ENCODE data around the gene BMPR1A. TPM values are rescaled to one million over a fixed set of nuclear protein-coding genes. Genes with fewer than 3 reads are reported as not detected.
A peak's percentile ranks its signal among the peaks of the same experiment; 100 is the strongest.

Gene BMPR1A
- total RNA-seq (ENCODE audit: insufficient read depth, low replicate concordance) = 66.4 TPM

GRCh38 chr10:86756511-86757112, at the start of gene BMPR1A:
BMPR1A (plus strand) TSS chr10:86756619; CDS start chr10:86876019, 119,400 bp downstream.
- no peak for DNase-seq (ENCODE audit: low spot score)

DNA sequence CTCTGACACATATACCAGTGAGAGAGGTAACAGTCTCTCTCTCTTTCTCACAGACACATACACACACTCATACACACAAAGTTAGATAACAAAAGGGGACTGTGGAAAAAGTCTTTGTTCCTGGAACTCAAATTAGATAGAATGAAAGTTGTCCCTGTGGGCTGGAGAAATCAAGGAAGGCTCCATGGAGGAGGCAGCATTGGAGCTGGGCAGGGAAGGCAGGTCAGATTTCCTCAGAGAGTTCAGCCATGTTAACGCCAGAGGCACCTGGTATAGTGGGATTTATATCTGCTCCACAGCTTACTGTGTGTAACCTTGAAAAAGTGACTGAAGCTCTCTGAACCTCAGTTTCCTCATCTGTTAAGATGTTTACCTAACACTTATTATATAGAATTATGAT, 49.4 kb upstream of the BMPR1A start:
- no peak for DNase-seq (ENCODE audit: low spot score)

DNA sequence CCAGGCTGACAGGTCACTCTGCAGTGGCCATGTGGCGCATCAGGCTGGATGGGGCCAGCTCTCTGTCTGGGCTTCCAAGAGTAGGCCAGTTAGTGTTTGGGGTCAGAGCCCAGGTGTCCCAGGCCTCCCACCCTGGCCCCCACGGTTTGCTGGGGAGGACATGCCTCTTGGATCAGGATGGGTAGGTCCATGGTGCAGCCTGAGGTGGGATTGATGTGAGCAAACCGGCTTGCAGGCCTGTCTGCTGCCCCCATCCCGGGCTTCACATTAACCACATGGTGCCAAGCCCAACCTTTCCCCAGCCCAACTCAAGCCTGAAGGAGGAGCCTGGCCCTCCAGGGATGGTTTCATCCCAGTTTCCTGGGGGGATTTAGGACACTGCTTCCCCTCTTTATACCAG, 48.9 kb upstream of the BMPR1A start:
- DNase-seq (ENCODE audit: low spot score) = no peak

DNA sequence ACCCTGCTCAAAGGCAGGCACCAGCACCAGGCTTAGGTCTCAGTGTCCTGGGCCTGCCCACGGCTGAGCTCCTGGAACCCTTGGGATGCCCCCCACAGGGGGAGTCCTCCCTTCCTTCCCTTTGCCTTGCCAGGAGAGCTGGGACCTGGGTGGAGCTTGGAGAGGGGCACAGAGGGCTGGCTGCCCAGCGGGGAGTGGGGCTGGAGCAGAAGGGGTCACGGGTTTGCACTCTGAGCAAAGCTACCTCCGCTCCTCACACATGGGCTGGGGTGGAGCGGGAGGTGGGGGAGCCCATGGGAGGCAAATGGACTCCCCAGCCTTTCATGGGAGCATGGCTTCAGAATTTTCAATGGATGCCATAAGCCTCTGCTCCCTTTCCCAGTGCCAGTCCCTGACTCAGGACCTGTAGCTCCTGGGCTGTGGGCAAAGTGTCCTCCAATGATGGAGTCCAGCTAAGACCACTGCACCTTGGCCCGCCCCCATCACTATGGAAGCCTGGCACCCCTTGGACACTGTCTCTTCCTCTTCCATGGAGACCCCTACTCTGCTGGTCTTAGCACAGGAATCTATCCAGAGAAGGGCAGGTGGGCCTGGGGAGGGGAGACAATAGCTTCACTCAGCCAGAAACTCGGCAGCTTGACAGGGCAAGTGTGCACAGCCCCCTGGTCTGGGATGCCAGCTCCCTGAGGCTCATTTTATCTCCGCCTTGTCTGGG, 48.2 kb upstream of the BMPR1A start:
- no peak for DNase-seq (ENCODE audit: low spot score)

DNA sequence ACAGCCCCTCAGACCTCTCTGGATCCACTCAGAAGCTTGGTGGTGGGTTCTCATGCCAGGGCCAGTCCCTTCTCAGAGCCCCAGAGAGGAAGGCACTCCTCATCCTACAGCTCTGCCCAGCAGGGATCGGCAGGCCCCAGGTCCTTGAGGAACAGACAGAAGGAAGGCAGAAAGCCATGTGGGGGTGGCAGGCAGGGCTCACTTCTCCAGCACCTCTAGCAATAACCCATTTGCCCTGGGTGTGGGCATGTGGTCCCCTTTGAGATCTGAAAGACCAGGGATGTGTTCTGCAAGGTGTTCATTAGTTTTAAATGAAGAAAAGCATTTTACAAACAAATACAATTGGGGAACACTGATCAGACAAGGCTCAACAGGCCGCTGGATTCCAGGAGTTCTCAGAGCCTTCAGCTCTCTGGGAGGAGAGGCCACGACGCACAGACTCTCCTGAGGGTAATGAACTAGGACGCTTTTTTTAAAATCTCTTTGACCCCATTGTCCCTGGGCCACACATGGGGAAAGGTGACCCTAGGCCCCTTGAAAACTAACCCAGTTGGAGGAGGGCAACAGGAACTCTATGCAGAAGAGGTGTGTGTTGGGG, 47.5 kb upstream of the BMPR1A start:
- DNase-seq (ENCODE audit: low spot score) = no peak

DNA sequence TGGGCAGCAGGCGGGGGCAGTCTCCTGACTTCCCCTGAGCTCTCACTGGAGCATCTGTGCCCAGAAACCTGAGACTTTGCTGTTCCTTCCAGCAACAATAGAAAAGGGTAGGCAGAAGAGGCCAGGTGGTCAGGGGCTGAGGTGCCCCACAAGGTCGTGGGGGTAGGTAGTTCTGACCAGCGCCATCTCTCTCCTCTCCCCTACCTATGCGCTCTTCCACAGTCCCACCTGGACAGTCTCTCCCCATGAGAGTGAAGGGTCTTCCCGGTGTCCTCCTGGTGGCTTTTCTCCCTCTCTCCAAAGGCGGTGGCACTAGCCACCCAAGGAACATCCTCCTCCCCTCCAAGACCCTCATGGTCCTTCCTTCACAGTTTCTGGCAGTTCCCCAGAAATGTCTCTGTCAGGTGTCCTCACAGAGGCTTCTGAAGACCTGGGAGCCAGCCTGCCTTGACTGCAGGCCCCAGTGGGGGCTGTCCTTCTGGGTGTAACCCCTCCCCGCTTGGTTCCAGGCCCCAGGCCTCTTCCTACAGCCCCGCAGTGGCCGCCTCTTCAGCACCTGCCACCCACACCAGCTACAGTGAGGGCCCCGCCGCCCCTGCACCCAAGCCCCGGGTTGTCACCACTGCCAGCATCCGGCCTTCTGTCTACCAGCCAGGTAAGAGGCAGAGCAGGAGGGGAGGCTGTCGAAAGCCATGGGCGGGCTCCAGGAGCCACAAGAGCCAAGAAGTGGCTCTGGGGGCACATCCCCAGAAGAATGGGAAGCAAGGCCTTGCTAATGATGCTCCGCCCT, 46.8 kb upstream of the BMPR1A start:
- DNase-seq (ENCODE audit: low spot score) = no peak

DNA sequence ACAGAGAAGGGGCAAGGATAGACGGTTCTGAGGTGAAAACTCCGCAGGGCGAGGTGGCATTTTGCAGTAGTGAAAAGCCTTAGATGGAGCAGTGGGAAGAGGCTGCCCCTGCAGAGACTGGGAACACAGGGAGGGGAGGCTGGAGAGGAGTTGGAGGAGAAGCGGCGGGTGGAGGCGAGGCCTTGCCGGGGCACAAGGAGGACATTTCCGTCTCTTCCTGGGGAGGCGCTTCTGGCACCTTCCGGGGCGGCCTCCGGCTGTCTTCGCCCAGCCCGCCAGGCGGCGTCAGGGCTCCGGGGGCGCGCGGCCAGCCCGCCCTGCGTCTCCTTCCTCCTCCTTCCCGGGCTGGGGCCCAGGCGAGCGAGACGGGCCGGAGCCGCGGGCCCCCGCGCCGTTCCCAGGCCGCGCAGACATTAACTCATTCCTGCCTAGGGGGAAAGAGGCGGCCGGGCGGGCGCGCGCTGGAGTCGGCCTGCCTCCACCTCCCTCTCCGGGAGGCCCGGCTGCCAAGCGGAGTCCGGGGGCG, 45.4 kb upstream of the BMPR1A start:
- DNase-seq (ENCODE audit: low spot score) = peak; percentile 96

DNA sequence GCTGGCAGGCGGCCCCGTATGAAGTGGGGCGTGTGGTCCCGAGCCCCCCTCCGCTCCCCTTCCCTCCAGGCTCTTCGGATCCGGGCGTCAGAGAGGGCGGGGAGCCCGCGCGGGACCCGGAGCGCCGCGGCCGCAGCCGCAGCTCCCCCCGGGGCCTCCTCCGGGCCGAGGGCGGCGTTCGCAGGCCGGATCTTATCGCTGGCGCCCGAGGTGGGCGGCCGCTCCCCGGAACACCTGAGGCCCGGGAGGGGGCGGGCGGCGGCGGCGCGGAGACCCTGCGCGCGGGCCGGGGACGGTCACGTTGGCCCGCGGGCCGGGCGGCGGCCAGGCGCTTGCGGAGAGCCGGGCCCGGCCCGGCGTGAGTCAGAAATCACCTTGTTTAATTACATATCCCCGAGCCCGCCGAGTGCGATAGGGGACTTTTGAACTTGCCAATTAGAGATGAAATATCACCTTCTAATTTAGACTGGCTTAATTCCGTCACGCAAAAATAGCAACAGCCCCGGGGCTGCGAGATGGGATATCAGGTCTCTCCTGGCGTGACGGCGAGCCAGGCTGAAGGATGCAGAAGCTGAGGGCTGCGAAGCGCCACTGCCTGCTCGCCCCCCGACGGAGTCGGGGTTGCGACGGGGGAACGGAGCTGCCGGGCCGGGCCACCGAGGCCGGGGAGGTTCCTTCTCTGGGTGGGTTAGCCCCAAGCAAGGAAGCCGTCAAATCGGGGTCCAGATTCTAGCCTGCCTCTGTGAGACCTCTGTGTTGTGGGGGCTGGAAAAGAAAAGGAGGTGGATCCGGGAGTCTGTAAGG, 44.7 kb upstream of the BMPR1A start:
- peak; percentile 61 for DNase-seq (ENCODE audit: low spot score)

GRCh38 chr10:86712317-86712707, 44.1 kb upstream of the BMPR1A start:
- DNase-seq (ENCODE audit: low spot score) = no peak

- DNase-seq (ENCODE audit: low spot score) = peak; percentile 23
Measured at GRCh38 chr10:86715156-86715795, 41.1 kb upstream of the BMPR1A start.

DNA sequence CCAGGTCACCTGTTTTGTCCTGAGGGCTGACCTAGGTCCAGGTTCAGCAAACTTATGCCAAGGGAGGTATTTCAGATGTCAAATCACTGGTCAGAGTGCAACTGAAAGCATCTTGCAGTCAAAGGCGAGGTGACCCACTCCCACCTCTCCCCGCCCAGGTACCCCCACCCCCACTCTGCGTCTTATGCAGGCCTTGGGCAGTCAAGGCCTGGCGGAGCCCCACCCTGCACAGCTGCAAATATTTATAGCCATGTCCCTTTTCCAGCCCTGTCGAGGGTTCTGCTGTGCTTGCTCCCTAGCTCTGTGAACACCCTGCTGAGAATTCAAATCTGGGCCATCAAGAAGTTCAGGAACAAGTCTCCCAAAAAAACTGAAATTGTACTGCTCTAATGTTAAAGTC, 40.6 kb upstream of the BMPR1A start:
- DNase-seq (ENCODE audit: low spot score) = no peak

GRCh38 chr10:86716466-86716865, 40.0 kb upstream of the BMPR1A start:
- no peak for DNase-seq (ENCODE audit: low spot score)

DNA sequence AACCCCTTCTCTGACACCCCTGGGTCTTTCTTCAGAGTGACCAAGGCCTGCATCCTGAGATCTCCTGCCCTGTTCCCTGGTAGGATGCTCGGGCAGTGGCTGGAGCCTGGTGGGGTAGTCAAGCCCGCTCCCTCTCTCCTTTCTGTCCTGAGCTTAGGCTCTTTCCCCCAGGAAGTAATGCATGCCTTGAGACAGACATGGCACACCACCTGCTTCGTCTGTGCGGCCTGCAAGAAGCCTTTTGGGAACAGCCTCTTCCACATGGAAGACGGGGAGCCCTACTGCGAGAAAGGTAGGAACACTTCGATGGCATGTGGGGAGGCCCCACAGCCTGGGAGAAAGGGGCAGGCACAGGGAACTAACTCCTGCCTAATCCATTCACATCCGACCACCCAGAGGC, 37.9 kb upstream of the BMPR1A start:
- no peak for DNase-seq (ENCODE audit: low spot score)

DNA sequence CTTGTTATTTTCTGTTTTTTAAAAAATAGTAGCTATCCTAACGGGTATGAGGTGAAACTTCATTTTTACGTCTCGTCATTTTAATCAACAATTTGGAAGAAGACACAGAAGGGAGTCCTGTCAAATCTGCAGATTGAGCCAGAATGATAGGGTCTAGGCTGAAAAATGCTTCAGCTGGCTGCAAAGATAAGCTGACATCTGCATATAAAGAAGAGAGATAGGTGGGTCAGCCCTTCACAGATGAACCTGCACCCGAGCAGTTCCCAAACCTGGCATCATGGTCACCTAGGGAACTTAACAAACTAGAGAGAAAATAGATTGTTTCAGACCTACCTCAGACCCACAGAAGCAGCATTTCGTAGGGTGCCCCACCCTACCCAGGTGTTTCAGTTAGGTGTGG, 35.2 kb upstream of the BMPR1A start:
- no peak for DNase-seq (ENCODE audit: low spot score)

- DNase-seq (ENCODE audit: low spot score) = no peak
Measured at GRCh38 chr10:86723009-86723408, 33.4 kb upstream of the BMPR1A start.

- DNase-seq (ENCODE audit: low spot score) = no peak
Measured at GRCh38 chr10:86724445-86724844, 32.0 kb upstream of the BMPR1A start.

- no peak for DNase-seq (ENCODE audit: low spot score)
Measured at GRCh38 chr10:86725980-86726676, 30.3 kb upstream of the BMPR1A start.

DNA sequence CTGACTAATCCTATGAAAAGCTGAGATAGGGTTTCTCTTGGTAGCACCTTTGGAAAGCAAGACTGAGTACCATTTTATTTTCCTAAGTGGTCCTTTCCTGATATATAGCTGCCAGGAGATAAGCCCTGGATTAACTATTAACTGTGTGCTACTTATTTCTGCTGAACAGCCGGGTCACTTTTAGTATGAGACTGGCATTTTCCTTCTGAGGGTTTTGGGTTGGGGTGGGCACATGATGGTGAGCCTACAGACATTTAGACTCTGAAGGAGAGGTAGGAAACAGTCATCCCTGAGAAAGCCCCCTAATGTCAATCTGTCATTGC, 29.8 kb upstream of the BMPR1A start:
- DNase-seq (ENCODE audit: low spot score) = no peak

DNA sequence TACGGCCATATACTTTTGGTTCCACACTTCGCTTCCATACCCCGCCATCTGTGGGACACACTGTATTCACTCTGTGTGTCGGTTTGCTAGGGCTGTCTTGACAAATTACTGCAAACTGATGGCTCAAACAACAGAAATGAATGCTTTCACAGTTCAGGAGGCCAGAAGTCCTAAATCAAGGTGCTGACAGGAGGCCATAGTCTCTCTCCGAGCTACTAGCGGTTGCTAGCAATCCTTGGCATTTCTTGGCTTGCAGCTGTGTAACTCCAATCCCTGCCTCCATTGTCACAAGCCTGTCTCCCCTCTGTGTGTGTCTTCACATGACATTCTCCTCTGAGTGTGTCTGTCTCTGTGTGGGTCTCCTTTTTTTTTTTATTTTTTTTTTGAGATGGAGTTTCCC, 28.9 kb upstream of the BMPR1A start:
- no peak for DNase-seq (ENCODE audit: low spot score)

DNA sequence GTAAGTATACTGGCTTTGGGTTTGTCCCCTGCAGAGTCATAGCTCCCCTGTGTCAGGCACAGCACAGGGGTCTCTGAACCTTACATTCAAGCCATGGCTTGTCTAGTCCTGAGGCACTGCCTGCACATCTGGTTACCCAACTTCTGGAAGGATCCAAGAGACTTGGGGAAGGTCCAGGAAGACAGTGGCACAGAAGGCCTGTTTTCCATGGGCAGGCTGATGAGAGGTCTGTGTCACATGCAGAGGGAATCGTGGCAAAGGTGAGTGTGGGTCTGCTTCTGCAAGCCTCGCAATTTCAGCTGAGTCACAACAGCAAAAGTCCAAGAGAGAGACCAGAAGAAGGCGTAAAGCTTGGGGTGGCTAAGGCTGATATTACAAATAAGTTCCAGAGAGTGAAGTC, 28.4 kb upstream of the BMPR1A start:
- no peak for DNase-seq (ENCODE audit: low spot score)

All from umbilical cord (tissue), 2 donors.